ENCODE measurements around the gene KMT2D.

KMT2D gene

GRCh38 chr12:49088150-49088931 is 27.7 kb upstream of the KMT2D start:
- H3K4me3 ChIP-seq (ENCODE audit: low read depth, low read length) = peak overlapping the region; percentile 30
- DNase-seq (ENCODE audit: low read depth) = peak; percentile 97
- TF ChIP-seq, protein P1, sequence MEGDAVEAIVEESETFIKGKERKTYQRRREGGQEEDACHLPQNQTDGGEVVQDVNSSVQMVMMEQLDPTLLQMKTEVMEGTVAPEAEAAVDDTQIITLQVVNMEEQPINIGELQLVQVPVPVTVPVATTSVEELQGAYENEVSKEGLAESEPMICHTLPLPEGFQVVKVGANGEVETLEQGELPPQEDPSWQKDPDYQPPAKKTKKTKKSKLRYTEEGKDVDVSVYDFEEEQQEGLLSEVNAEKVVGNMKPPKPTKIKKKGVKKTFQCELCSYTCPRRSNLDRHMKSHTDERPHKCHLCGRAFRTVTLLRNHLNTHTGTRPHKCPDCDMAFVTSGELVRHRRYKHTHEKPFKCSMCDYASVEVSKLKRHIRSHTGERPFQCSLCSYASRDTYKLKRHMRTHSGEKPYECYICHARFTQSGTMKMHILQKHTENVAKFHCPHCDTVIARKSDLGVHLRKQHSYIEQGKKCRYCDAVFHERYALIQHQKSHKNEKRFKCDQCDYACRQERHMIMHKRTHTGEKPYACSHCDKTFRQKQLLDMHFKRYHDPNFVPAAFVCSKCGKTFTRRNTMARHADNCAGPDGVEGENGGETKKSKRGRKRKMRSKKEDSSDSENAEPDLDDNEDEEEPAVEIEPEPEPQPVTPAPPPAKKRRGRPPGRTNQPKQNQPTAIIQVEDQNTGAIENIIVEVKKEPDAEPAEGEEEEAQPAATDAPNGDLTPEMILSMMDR (conservative IDR thresholded peaks at IDR 0.05; ENCODE audit: low read depth, low read length) = peak; percentile 93

DNA sequence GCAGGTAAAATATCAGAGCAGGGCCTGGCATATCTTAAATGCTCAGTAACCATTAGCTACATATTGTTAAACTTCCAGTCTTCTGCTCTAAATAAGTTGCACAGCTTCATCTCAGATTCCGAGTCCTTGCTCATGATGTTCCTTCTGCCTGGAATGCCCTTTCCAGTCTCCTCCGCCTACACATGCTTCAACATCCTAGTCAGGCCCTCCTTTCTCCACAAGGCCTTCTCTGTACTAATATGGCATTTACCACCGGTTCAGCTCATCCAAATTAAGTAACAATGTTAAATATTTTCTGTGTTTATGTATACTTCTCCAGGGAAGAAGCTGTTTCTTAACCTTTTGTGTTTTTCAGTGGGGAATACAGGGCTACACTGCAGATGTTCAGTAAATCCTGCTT is 25.5 kb upstream of the KMT2D start:
- TF ChIP-seq, protein P1 (conservative IDR thresholded peaks at IDR 0.05; ENCODE audit: low read depth, low read length) = no peak
- H3K4me3 ChIP-seq (ENCODE audit: low read depth, low read length) = no peak overlapping the region
- peak; percentile 27 for DNase-seq (ENCODE audit: low read depth)

GRCh38 chr12:49084438-49084837 is 23.8 kb upstream of the KMT2D start:
- DNase-seq (ENCODE audit: low read depth) = no peak
- H3K4me3 ChIP-seq (ENCODE audit: low read depth, low read length) = no peak overlapping the region
- TF ChIP-seq, protein P1 (conservative IDR thresholded peaks at IDR 0.05; ENCODE audit: low read depth, low read length) = no peak

DNA sequence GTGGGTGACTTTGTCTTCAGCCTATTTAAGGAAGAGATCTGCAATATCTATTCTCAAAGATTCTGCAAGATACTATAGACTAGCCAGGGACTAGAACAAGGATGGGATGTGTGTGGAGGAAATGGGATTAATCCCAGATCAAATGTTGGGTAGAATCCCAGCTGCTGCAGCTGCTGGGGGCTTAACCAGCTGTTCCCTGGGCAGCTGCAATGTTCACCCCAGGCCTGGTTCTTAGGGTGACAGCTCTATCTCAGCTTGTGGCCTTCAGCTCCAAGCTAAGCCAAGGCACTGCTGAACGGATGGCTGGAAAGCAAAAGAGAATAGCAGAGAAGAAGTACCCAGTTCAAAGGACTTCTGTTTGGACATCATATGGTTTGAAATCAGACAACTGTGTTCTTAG is 19.2 kb upstream of the KMT2D start:
- H3K4me3 ChIP-seq (ENCODE audit: low read depth, low read length) = no peak overlapping the region
- no peak for DNase-seq (ENCODE audit: low read depth)
- TF ChIP-seq, protein P1 (conservative IDR thresholded peaks at IDR 0.05; ENCODE audit: low read depth, low read length) = no peak

DNA sequence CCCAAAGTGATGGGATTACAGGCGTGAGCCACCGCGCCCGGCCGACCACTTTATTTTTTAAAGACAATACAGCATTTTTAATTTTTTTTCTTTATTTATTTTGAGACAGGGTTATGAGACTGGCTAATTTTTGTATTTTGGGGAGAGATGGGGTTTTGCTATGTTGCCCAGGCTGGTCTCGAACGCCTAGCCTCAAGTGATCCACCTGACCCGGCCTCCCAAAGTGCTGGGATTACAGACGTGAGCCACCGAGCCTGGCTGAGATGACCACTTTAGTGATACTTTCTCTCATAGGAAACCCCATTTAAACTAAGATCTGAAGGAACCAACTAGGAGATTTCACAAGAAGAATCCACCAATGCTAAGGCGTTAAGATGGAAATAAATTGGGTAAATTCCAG is 10.4 kb upstream of the KMT2D start:
- no peak overlapping the region for H3K4me3 ChIP-seq (ENCODE audit: low read depth, low read length)
- TF ChIP-seq, protein P1 (conservative IDR thresholded peaks at IDR 0.05; ENCODE audit: low read depth, low read length) = no peak
- no peak for DNase-seq (ENCODE audit: low read depth)

GRCh38 chr12:49069507-49070346 is 9.1 kb upstream of the KMT2D start, which contains the start of gene RHEBL1:
Gene RHEBL1, minus strand, starts transcription at chr12:49069979. Its CDS starts 194 bp downstream, at chr12:49069785.
- H3K4me3 ChIP-seq (ENCODE audit: low read depth, low read length) = peak within 1 kb of the TSS; percentile 83
- TF ChIP-seq, protein P1 (conservative IDR thresholded peaks at IDR 0.05; ENCODE audit: low read depth, low read length) = peak; percentile 40
- DNase-seq (ENCODE audit: low read depth) = peak; percentile 97
